GOT3 (cell line): ENCODE results near the gene KRT9.
"Not testable (repeated sequence)": the region's sequence is repeated elsewhere in the genome, so short reads cannot be mapped to it uniquely, and the experiment has no call there.

ENCODE experiments used
- DNase-seq: peaks from one replicate; lab custom pipeline; 2025; ENCODE audit warnings: mixed read lengths; lab: John Stamatoyannopoulos, UW

Gene KRT9

DNA sequence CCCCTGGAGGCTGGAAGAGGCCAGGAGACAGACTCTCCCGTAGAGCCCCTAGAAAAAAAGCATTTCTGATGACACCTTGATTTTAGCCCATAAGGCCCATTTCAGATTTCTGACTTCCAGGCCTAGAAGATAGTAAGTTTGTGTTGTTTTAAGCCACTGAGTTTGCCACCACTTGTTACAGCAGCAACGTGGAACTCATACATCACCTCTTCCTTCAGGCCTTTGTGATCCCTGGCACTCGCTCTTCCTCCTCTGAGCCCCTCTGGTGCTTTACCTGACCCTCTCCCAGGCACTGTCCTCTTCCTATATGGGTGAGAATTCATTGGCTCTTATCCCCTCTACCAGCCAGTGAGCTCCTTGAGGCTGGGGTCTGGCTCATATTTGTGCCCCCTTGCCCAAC lies 25.0 kb downstream of the KRT9 start:
- no peak for DNase-seq

DNA sequence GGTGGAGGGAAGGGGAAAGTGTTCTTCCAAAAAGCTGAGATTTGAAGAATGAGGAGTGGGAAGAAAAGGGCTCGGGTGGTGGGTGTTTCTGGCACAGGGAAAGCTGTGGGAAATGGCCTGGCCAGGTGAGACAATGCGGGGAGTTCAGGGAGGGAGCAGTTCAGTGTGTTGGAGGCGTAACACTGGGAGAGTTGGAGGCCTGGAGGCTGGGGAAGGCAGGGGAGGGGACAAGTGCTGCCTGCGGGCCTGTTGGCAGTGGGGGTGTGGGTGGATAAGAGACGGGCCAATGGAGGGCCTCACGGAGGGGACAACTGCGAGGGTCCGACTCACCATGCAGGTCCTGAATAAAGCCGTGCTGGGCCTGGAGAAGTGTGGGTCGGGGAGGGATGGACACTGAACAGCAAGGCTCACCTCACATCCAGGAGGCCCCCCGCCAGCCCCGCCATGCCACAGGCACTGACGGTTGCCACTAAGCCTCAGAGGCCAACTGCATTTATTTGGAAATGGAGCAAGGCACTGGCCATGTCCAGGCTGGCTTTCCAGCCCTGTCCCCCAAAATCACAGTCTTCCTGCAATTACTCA lies 25.9 kb downstream of the KRT9 start:
- DNase-seq, result no peak

DNA sequence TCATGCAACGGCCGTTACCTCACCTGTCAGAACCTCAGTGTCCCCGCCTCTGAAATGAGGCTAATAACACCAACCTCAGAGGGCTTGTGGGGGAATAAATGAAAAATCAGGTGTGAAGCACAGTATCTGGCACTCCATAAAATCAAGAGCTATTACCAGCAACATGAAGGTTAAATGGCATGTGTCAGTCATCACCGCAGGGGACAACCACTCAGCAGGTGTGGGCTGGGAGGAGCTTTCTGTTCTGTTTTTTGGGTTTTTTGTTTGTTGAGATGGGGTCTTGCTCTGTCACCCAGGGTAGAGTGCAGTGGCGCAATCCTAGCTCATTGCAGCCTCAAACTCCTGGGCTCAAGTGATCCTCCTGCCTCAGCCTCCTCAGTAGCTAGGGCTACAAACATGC lies 26.9 kb downstream of the KRT9 start:
- no peak for DNase-seq

DNA sequence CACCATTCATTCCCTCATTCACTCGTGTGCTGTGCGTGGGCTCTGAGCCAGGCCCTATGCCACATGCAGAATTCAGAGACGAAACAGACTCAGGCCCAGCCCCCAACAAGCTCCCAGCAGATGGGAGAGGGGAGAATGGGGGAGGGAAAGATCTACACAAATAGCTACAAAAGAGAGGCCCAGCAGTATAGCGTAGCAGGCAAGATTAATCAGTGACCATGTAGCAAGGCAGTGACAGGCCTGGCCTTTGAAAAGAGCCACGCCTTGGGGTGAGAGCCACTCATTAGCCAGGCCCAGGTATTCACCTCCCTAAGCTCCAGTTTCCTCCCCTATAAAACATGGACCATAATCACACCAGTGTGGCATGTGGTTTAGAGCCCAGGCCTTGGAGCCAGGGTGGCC lies 27.4 kb downstream of the KRT9 start:
- DNase-seq, result no peak

DNA sequence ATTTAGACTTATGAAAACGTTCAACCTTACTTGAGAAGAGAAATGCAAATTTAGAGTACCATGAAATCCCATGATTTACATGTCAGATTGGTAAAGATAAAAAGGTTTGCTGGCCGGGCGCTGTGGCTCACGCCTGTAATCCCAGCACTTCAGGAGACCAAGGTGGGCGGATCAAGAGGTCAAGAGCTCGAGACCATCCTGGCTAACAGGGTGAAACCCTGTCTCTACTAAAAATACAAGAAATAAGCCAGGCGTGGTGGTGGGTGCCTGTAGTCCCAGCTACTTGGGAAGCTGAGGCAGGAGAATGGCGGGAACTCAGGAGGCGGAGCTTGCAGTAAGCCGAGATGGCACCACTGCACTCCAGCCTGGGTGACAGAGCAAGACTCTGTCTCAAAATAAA lies 29.1 kb downstream of the KRT9 start:
- not testable (repeated sequence) for DNase-seq

DNA sequence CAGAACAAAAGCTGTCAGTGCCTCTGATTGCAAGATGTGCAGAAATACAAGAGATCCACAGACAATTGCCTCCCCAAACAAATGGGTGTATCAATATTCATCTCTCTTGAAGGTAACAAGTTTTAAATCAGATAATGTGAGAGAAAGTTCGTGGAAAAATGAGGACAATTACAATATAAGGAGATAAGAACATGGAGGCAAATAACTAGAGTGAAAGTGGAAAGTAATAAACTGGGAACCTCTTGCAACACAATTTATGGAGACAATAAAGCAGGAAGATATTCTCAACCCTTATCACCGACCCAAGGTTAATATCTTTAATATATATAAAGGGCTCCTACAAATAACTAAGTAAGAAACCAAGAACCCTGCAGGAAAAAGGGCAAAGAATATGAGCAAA lies 29.5 kb downstream of the KRT9 start:
- DNase-seq, result no peak

DNA sequence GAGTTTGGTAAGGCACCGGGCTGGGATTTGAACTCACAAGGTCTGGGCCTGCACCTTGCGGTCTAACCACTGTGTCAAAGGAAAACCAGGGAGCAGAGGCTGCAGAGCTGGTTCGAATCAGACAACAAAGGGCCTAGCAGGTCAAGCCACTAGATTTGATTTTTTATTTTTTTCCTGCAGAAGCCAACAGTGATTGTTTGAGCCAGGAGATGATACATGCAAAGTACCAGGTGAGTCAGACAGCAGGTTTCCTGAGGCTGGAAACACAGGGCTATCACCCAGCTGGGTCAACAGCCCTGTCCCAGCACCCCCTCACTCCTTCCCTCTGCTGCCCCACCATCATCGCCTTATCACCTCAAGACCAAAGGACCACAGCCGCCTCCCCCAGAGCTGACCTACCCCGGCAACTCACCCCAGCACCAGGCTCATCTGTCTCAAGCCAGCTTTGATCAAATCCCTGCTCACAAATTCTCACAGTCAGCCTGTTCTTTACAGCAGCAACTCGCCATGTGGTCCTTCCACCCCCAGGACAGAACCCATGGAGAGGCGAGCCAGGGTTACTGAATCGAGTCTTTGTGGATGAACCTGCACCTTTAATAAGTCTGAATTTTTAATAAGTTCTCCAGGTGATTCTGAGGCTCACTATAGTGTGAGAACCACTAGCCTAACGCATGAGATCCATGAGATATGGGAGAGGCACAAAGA lies 30.8 kb downstream of the KRT9 start:
- DNase-seq, result no peak

DNA sequence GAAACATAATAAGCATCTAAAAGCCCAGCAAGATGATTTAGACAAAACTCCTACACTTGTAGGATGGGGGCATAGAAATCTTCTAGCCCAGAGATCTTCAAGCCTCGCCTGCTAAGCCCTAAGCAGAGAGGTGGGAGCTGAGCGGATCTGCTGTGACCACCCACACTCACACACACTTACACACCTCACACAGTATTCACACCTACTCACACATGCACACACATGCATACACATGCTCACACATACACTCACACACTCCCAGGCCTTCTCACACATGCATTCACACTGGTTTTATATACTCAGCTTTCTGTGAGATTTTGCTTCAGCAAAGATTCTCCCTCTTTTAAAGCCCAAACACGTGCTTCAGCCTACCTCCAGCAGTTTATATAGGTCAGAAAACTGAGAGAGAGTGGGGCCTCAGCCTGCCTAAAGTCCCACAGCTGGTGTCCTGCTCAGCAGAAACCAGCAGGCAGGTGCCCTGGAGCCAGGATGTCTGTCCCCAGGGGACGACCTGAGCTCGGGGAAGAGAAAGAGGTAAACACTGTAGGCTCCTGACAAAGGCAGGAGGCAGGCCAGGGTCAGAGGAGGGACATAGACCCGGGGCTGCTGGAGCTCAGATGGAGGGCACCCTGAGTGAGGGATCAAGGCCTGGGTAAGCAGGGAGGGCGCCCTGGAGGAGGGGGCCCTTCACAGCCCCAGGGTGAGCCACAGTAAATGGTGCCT lies 31.7 kb downstream of the KRT9 start:
- no peak for DNase-seq

DNA sequence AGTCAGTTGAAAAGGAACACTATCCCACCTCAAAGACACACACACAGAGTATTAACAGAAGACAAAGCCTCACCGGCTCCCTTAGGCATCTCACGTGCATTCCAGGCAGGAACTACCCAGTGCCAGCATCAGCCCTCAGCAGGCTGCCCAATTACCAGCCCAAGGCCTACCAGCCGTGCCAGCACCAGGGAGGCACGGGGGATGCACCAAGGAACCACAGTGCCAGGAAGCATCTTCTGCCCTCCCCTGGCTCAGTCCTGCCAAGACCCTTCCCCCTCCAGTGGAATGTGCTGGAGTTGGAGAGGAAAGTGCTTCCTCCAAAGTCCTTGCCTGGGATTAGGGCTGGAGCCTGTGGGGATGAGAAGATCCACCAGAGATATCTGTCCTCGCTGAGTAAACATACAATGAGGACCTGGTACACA lies 32.8 kb downstream of the KRT9 start:
- DNase-seq, result no peak

DNA sequence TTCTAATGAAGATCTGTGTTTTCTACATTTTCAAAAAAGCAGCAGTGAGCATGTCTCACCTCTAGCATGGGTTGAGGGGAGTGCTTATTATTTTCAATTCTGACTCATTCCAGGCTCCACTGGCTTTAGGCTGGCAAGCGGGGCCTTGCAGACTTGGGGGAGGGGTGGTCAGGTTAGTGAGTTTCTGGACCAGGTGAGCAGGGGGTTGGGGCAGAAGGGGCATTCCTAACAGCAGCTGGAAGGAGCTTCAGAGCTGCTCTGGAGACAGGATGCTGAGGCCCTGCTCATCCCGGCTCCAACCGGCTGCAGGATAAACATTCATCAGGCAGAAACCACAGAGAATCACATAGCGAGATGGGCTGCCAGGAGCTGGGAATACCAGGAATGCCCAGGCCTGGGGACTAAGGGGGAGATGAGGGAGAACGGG lies 33.3 kb downstream of the KRT9 start:
- DNase-seq, result no peak

DNA sequence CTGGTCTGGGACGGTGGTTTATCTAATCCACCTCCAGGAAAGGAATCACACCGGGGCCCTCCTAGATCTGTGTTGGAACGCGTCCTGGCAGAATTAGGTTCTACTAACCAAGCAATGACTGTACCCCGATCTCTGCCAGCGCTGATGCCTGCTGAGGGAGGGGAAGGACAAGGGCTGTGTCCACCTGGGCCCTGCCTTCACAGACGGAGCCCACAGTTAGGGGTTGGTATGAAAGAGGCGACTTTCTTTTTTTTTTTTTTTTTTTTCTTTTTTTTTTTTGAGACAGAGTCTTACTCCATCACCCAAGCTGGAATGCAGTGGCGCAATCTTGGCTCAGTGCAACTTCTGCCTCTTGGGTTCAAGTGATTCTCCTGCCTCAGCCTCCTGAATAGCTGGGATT lies 33.9 kb downstream of the KRT9 start:
- no peak for DNase-seq

DNA sequence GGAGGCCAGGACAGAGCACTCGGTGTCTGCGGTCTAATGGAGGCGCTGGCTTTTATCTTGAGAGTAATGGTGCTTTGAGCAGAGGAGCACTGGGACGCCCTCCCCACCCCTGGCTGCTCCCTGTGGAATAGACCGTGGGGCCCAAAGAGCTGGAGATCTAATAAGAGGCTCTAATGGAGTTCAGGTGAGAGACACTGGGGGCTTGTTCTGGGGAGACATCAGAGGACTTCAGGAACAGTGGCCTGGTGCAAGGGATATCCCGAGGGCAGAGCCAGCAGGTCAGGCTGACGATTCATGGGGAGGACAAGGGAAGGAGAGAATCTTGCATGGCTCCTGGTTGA lies 34.3 kb downstream of the KRT9 start:
- no peak for DNase-seq

DNA sequence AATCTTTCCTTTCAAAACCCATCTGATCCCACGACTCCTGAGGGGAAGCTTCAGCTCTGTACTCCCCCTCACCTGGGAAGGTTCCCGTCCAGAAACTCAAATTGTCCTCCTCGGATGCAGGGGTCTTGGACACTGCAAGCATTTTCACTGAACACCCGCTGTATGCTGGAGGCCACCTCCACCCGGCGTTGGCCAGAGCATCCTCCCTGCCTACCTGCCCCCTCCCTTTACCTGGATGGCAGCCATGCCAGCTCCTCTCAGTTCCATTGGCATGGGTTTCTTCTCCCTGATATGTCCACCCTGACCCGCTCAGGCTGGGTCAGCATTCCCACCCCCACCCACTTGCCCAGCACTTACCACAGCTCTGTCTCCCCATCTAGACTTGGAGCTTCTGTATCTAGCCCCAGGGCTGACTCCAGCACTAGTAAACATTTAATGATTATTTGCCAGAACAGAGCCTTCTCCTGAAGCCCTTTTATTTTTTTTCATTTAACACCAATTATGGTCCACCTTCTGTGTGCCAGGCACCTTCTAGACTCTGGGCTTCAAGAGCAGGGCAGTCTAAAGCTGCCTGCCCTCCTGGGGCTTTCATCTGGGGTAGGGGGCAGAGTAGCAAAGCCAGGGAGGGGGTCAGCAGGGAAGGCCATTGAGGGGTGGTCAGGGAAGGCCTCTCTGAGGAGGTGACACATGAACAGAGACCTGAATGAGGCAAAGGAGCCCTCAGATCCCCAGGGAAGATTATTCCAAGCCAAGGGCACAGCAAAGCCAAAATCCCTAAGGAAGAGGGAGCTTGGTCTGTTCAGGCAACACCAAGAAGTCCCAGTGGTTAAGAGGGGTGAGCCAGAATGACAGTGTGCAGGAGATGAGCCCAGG lies 34.9 kb downstream of the KRT9 start:
- no peak for DNase-seq

DNA sequence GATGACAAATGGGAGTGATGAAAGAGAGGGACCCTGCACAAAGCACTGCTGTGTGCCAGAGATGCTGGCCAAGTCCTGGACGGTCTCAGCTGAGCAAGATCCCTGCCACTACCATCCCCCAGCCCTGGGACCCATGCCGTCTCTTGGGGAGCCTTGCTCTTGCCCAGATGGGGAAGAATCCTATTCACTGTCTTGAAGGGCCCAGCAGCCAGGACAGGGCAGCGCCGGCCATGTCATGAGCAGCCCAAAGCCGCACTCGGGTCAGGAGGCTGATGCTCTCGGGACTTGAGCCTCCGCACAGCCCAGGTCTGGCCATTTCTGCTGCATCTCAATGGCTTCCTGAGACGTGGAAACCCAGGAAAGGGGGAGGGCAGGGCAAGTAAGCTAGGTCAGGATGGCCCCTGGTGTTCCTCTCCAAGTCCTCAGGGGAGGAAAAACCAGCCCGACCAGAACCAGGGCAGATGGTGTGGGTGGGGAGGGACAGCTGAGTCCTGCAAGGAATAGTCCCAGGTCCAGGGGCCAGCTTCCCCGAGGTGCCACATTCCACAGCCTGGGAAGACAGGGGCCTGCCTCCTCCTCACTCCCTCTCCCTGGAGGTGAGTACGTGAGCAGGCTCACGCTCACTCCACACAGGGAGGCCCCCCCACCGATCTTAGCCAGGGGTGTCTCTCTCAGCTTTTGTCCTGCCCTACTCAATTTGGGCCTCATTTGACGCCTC lies 35.9 kb downstream of the KRT9 start:
- DNase-seq, result no peak

DNA sequence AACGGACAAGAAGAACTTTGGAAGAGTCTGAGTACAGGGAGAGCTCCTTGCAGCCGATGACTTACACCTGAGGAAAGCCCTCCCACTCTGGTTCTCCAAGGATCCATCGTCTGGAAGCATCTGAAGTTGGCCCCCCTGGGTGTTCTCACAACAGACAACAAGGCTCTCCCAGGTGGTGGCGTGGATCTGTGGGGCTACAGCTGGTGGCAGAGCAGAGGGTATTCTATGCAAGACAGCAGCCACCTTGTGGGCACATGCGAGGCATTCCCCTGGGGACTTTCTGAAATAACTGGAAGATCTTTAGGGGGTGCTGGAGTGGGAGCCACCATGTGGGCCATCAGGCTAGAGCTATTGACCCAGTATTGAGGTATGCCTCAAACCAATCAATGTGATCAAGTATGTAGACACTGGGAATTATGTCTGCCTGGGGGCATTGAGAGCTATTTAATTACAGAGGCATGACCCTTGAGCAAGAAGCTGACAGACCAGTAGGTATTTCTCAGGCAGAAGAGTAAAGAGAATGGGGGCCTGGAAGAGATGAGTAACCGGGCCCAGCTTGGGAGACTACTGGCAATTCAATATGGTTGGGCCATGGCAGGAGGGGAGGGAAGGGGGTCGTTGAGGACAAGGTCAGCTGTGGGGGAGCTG lies 36.8 kb downstream of the KRT9 start:
- no peak for DNase-seq

DNA sequence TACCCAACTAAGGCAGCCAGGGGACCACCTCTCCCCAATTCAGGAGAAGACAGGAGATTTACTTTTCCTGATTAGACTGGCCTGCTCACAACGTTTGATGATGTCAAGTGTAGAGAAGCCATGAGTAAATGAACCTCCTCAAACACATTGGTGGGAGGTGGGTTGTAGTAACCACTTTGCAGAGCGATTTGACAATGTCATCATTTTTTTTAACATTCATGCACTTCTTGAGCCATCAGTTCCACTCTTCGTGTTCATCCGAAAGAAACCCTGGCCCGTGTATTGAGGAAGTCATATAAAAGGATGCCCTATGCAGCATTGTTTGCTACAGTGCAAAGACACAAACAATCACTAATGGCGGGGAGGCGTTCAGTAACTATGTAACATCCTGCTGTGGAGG lies 38.2 kb downstream of the KRT9 start:
- DNase-seq, result no peak

DNA sequence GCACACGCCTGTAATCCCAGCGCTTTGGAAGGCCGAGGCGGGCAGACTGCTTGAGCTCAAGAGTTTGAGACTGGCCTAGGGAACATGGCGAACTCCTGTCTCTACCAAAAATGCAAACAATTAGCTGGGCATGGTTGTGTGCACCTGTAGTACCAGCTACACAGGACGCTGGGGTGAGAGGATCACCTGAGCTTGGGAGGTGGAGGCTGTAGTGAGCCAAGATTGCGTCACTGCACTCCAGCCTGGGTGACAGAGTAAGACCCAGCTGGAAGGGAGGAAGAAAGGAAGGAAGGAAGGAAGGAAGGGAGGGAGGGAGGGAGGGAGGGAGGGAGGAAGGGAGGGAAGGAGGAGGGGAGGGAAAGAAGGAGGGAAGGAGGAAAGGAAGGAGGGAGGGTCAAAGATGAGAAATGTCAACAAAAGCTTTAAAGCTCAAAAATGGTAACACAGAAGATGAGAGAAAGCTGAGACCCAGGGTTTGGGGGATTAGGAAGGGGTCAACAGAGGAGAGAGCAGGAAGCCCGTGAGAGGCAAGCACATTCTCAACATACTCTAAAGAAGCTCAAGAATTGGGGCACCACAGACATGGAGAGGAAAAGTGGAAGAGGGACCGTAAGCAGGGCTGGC lies 38.8 kb downstream of the KRT9 start:
- DNase-seq, result no peak

DNA sequence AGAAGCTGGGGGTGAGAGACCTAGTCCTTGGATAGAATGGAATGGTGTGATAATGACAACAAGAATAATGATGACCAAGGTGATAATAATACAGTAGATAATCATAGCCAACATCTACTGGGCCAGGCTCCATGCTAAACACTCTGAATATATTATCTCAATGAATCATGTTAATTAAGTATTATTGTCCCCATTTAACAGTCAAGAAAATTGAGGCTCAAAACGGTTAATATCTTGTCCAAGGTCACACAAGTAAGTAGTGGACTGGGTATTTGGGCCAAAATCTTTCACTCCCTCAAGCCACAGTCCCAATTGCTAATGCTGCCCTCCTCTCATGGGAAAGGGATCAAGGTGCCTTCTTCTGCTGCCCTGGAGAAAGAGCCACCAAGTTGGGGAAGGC lies 39.9 kb downstream of the KRT9 start:
- DNase-seq, result no peak

DNA sequence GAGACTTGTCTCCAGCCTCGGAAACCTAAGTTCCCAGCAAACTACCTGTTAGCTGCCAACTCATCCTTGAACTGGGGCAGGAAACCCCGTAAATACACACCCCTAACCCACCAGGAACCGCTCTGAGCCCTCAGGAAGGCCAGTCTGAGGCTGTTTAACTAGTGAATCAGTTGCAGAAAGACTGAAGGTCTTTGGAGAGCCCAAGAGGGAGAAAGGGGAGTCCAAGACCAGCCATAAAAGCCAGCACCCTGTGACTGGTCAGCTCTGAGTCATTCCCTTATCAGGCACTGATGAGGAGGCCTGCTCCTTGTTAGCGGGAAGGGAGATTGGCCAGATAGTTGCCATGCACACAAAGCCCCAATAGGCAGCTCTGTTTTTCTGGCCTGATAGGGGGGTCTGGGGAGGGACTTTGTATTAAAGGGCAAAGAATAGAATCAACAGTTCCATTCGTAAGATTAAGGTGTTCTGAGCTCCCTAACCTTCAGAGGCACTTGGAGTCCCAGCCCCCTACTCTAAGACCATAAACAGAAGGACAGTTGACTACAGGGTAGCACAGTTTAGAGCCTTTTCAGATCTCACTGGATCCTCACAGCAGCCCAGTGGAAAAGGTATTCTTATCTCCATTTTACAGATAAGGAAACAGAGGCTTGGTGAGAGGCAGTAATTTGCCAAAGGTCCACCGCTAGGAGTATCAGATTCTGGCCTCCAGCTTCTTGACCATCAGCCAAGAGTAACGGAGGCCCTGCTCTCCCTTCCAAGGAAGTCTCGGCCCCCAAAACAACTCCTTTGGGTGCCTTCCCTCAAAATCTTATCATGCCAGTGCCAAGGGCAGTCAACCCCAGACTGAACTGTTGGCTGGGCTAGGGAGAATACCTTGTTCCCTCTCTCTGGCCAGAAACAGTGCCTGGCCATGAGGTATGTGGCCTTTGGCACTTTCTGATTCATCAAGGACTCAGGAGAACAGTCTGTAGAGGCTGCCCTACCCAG lies 41.5 kb downstream of the KRT9 start:
- DNase-seq, result no peak

DNA sequence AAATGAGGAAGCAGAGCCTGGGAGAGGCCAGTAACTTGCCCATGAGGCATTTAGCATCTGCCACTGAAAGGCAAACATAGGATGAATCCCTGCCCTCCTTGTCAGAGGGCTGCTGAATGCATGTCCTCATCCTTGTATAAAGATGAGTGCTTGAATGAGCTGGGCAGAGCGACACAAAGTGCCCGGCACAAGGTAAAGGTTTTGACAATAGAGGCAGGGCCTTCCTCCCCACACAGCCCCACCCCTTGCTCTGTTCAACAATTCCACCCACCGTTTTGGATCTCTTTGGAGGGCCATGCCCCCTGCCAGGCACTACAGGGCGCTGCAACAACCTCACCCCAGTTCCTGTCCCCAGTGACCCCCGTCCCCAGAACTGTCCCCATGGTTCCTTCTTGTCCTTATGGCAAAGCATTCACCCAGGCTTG lies 42.4 kb downstream of the KRT9 start:
- no peak for DNase-seq
